Femur (tissue), 1 donor: ENCODE measurements around the gene PTCH2.

Experiments used
- DNase-seq: peaks from one replicate; pipeline ENCODE4 v3.0.0-alpha.2; 2017

The PTCH2 gene

GRCh38 chr1:44776730-44777068, 66.4 kb downstream of the PTCH2 start:
- DNase-seq, result no peak

- no peak for DNase-seq
Measured at GRCh38 chr1:44775930-44776729, 66.9 kb downstream of the PTCH2 start.

GRCh38 chr1:44775078-44775929, 67.7 kb downstream of the PTCH2 start, which contains the start of gene RPS8:
Gene RPS8, plus strand, starts transcription at chr1:44775540. Its CDS starts 57 bp downstream, at chr1:44775597.
- DNase-seq, result peak; percentile 96
